ENCODE data around the gene TENM4.

The TENM4 gene

DNA sequence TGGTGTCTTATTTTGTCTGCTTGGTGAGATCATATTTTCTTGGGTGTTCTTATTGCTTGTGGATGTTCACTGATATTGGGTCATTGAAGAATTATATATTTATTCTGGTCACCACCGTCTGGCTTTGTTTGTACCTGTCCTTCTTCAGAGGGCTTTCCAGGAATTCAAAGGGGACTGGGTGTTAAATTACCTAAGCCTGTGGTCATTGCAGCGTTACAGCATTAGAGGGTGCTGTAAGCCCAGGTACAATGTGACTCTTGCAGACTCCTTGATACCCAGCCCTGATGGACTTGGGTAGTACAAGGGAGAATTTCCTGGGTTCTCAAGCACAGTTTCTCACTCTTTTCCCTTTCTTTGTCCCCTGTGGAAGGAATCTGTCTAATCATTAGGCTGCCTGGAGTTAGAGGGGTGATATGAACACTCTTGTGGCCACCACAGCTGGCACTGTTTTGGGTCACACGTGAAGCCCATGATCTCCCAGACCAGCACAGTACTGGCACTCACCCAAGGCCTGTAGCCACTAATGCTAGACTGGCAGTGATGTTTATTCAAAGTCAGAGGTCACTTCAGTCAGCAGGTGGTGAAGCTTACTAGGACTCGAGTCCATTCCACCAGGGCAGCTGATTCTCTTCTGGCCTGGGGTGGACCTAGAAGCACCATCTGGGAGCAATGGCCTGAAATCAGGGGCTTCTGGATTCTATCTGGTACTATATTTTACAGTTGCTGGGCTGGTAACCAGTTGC lies 810.1 kb downstream of the TENM4 start:
- H3K27ac ChIP-seq (replicated peaks; ENCODE audit: low read length): no peak overlapping the region
- no peak overlapping the region for H4K91ac ChIP-seq (ENCODE audit: low read depth, low read length, poor library complexity)
- no peaks in the 10 kb centered on the region for H3K79me1 ChIP-seq (ENCODE audit: low read depth, low read length)
- no peak overlapping the region for H2BK120ac ChIP-seq (ENCODE audit: low read depth, low read length)
- no peak overlapping the region for H2AK5ac ChIP-seq (ENCODE audit: low read depth, low read length)
- no peak overlapping the region for H3K4ac ChIP-seq (ENCODE audit: low read length)
- H2BK12ac ChIP-seq (ENCODE audit: low read length): no peak overlapping the region
- no peaks in the 10 kb centered on the region for H3K27me3 ChIP-seq (ENCODE audit: control insufficient read depth in 3 of 3, insufficient read depth in 3 of 3, low read depth in 1 of 3, low read length in 3 of 3)
- H3K9me3 ChIP-seq (replicated peaks in 1 of 2; ENCODE audit: control insufficient read depth in 2 of 2, insufficient read depth in 1 of 2, low read depth in 1 of 2, low read length in 2 of 2): peaks cover 10 to 16% of the 10 kb centered on the region in 2 donors
- no peaks in the 10 kb centered on the region for H3K4me1 ChIP-seq (ENCODE audit: control insufficient read depth in 2 of 2, insufficient read depth in 1 of 2, low read depth in 1 of 2, low read length in 2 of 2)
- H4K8ac ChIP-seq (ENCODE audit: low read depth, low read length): no peak overlapping the region
- H3K23ac ChIP-seq (ENCODE audit: low read depth, low read length, poor library complexity): no peak overlapping the region
- H2BK5ac ChIP-seq (ENCODE audit: low read length): no peak overlapping the region
- H3K36me3 ChIP-seq (replicated peaks in 1 of 2; ENCODE audit: control insufficient read depth in 2 of 2, insufficient read depth in 2 of 2, low read length in 2 of 2): no peaks in the 10 kb centered on the region
- no peak overlapping the region for H3K18ac ChIP-seq (ENCODE audit: low read length)
- H3K4me2 ChIP-seq (ENCODE audit: insufficient read depth, low read length, poor library complexity, severe bottlenecking): no peak overlapping the region
- no peak overlapping the region for H3K4me3 ChIP-seq (ENCODE audit: low read length in 2 of 2)
- no peak for DNase-seq (ENCODE audit: low spot score)
- H2BK15ac ChIP-seq (ENCODE audit: low read length): no peak overlapping the region
- H2AFZ ChIP-seq (ENCODE audit: low read length): no peak overlapping the region
- no peak overlapping the region for H3K14ac ChIP-seq (ENCODE audit: low read length)
- H3K9ac ChIP-seq (ENCODE audit: low read depth, low read length, poor library complexity): no peak overlapping the region
- WGBS, 2 donors (ENCODE audit: extremely low coverage in 2 of 2, insufficient read length in 2 of 2, insufficient replicate concordance in 1 of 2): no CpG with 5 or more reads among the region's 4 CpGs

DNA sequence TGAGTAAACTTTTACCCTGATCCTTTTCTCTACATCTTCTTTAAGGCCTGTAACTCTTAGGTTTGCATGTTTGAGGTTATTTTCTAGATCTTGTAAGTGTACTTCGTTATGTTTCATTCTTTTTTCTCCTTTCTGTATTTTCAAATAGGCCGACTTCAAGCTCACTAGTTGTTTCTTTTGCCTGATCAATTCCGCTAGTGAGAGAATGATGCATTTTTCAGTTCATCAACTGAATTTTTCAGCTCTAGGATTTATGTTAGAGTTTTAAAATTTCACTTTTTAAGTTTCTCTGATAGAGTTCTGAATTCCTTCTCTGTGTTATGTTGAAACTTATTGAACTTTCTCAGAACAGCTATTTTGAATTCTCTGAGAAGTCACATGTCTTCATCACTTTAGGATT lies 810.7 kb downstream of the TENM4 start:
- no peak overlapping the region for H2BK12ac ChIP-seq (ENCODE audit: low read length)
- no peak overlapping the region for H2BK5ac ChIP-seq (ENCODE audit: low read length)
- H3K36me3 ChIP-seq (replicated peaks in 1 of 2; ENCODE audit: control insufficient read depth in 2 of 2, insufficient read depth in 2 of 2, low read length in 2 of 2): no peaks in the 10 kb centered on the region
- H3K9ac ChIP-seq (ENCODE audit: low read depth, low read length, poor library complexity): no peak overlapping the region
- no peak overlapping the region for H3K14ac ChIP-seq (ENCODE audit: low read length)
- H2AK5ac ChIP-seq (ENCODE audit: low read depth, low read length): no peak overlapping the region
- no peak overlapping the region for H3K18ac ChIP-seq (ENCODE audit: low read length)
- no CpG with 5 or more reads among the region's 3 CpGs for WGBS, 2 donors (ENCODE audit: extremely low coverage in 2 of 2, insufficient read length in 2 of 2, insufficient replicate concordance in 1 of 2)
- no peak overlapping the region for H3K4me3 ChIP-seq (ENCODE audit: low read length in 2 of 2)
- peaks cover 10 to 16% of the 10 kb centered on the region in 2 donors for H3K9me3 ChIP-seq (replicated peaks in 1 of 2; ENCODE audit: control insufficient read depth in 2 of 2, insufficient read depth in 1 of 2, low read depth in 1 of 2, low read length in 2 of 2)
- H3K27ac ChIP-seq (replicated peaks; ENCODE audit: low read length): no peak overlapping the region
- no peak overlapping the region for H2BK120ac ChIP-seq (ENCODE audit: low read depth, low read length)
- no peak for DNase-seq (ENCODE audit: low spot score)
- H3K4ac ChIP-seq (ENCODE audit: low read length): no peak overlapping the region
- H4K8ac ChIP-seq (ENCODE audit: low read depth, low read length): no peak overlapping the region
- no peak overlapping the region for H3K23ac ChIP-seq (ENCODE audit: low read depth, low read length, poor library complexity)
- H3K4me1 ChIP-seq (ENCODE audit: control insufficient read depth in 2 of 2, insufficient read depth in 1 of 2, low read depth in 1 of 2, low read length in 2 of 2): no peaks in the 10 kb centered on the region
- no peak overlapping the region for H4K91ac ChIP-seq (ENCODE audit: low read depth, low read length, poor library complexity)
- no peaks in the 10 kb centered on the region for H3K79me1 ChIP-seq (ENCODE audit: low read depth, low read length)
- H3K4me2 ChIP-seq (ENCODE audit: insufficient read depth, low read length, poor library complexity, severe bottlenecking): no peak overlapping the region
- H2AFZ ChIP-seq (ENCODE audit: low read length): no peak overlapping the region
- H3K27me3 ChIP-seq (ENCODE audit: control insufficient read depth in 3 of 3, insufficient read depth in 3 of 3, low read depth in 1 of 3, low read length in 3 of 3): no peaks in the 10 kb centered on the region
- no peak overlapping the region for H2BK15ac ChIP-seq (ENCODE audit: low read length)

DNA sequence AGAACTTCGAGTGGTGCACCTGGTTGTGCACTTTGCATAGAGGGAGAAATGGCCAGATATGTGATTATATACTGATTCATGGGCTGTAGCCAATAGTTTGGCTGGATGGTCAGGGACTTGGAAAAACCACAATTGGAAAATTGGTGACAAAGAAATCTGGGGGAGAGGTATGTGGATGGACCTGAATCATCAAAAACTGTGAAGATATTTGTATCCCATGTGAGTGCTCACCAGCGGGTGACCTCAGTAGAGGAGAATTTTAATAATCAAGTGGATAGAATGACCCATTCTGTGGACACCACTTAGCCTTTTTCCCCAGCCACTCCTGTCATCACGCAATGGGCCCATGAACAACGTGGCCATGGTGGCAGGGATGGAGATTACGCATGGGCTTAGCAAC lies 818.2 kb downstream of the TENM4 start:
- no peak for DNase-seq (ENCODE audit: low spot score)
- Histone ChIP-seq H3K4me3 (ENCODE audit: low read length in 2 of 2) (no peak overlapping the region), H4K91ac (ENCODE audit: low read depth, low read length, poor library complexity) (no peak overlapping the region), H2BK120ac (ENCODE audit: low read depth, low read length) (no peak overlapping the region), H3K4me2 (ENCODE audit: insufficient read depth, low read length, poor library complexity, severe bottlenecking) (no peak overlapping the region), H3K23ac (ENCODE audit: low read depth, low read length, poor library complexity) (no peak overlapping the region), H2AK5ac (ENCODE audit: low read depth, low read length) (no peak overlapping the region), H2BK5ac (ENCODE audit: low read length) (no peak overlapping the region), H3K27ac (replicated peaks; ENCODE audit: low read length) (no peak overlapping the region), H2BK12ac (ENCODE audit: low read length) (no peak overlapping the region), H2BK15ac (ENCODE audit: low read length) (no peak overlapping the region), H3K4ac (ENCODE audit: low read length) (no peak overlapping the region), H3K79me1 (ENCODE audit: low read depth, low read length) (no peaks in the 10 kb centered on the region), H3K18ac (ENCODE audit: low read length) (no peak overlapping the region), H3K27me3 (ENCODE audit: control insufficient read depth in 3 of 3, insufficient read depth in 3 of 3, low read depth in 1 of 3, low read length in 3 of 3) (no peaks in the 10 kb centered on the region), H3K9ac (ENCODE audit: low read depth, low read length, poor library complexity) (no peak overlapping the region), H2AFZ (ENCODE audit: low read length) (no peak overlapping the region), H3K36me3 (replicated peaks in 1 of 2; ENCODE audit: control insufficient read depth in 2 of 2, insufficient read depth in 2 of 2, low read length in 2 of 2) (no peaks in the 10 kb centered on the region), H4K8ac (ENCODE audit: low read depth, low read length) (no peak overlapping the region), H3K9me3 (replicated peaks in 1 of 2; ENCODE audit: control insufficient read depth in 2 of 2, insufficient read depth in 1 of 2, low read depth in 1 of 2, low read length in 2 of 2) (peaks cover 1 to 2% of the 10 kb centered on the region in 2 donors), H3K14ac (ENCODE audit: low read length) (no peak overlapping the region), H3K4me1 (ENCODE audit: control insufficient read depth in 2 of 2, insufficient read depth in 1 of 2, low read depth in 1 of 2, low read length in 2 of 2) (no peaks in the 10 kb centered on the region)
- WGBS, 2 donors (ENCODE audit: extremely low coverage in 2 of 2, insufficient read length in 2 of 2, insufficient replicate concordance in 1 of 2): no CpG with 5 or more reads among the region's 5 CpGs

DNA sequence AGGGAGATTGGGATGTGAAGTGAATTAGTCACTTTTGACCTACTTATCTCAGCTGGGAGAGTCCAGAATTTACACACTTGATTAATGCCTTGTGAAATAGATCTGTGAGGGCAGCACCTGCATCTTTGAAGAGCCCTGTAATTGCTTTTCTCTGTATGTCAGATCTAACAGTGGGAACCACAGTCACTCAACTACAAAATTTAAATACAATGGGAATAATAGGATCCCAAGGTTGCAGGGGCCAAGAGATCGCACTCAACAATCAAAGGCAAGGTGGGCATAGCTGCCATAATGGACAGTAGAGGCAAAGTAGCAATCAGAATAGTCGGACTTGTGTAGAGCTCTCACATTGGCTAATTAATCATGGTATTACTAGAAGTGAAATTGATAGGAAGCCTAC lies 820.7 kb downstream of the TENM4 start:
- no peaks in the 10 kb centered on the region for H3K27me3 ChIP-seq (ENCODE audit: control insufficient read depth in 3 of 3, insufficient read depth in 3 of 3, low read depth in 1 of 3, low read length in 3 of 3)
- H3K18ac ChIP-seq (ENCODE audit: low read length): no peak overlapping the region
- no peak overlapping the region for H2BK120ac ChIP-seq (ENCODE audit: low read depth, low read length)
- no peak overlapping the region for H4K8ac ChIP-seq (ENCODE audit: low read depth, low read length)
- no peak overlapping the region for H3K14ac ChIP-seq (ENCODE audit: low read length)
- H3K23ac ChIP-seq (ENCODE audit: low read depth, low read length, poor library complexity): no peak overlapping the region
- no peak overlapping the region for H2BK5ac ChIP-seq (ENCODE audit: low read length)
- no peak overlapping the region for H4K91ac ChIP-seq (ENCODE audit: low read depth, low read length, poor library complexity)
- no peak overlapping the region for H2AK5ac ChIP-seq (ENCODE audit: low read depth, low read length)
- no peak overlapping the region for H3K4ac ChIP-seq (ENCODE audit: low read length)
- H3K4me1 ChIP-seq (ENCODE audit: control insufficient read depth in 2 of 2, insufficient read depth in 1 of 2, low read depth in 1 of 2, low read length in 2 of 2): no peaks in the 10 kb centered on the region
- no peak overlapping the region for H3K4me3 ChIP-seq (ENCODE audit: low read length in 2 of 2)
- H3K79me1 ChIP-seq (ENCODE audit: low read depth, low read length): no peaks in the 10 kb centered on the region
- no CpG with 5 or more reads among the region's 2 CpGs for WGBS, 2 donors (ENCODE audit: extremely low coverage in 2 of 2, insufficient read length in 2 of 2, insufficient replicate concordance in 1 of 2)
- peaks cover 1 to 2% of the 10 kb centered on the region in 2 donors for H3K9me3 ChIP-seq (replicated peaks in 1 of 2; ENCODE audit: control insufficient read depth in 2 of 2, insufficient read depth in 1 of 2, low read depth in 1 of 2, low read length in 2 of 2)
- no peak overlapping the region for H3K27ac ChIP-seq (replicated peaks; ENCODE audit: low read length)
- DNase-seq (ENCODE audit: low spot score): no peak
- no peak overlapping the region for H2BK12ac ChIP-seq (ENCODE audit: low read length)
- H3K4me2 ChIP-seq (ENCODE audit: insufficient read depth, low read length, poor library complexity, severe bottlenecking): no peak overlapping the region
- no peaks in the 10 kb centered on the region for H3K36me3 ChIP-seq (replicated peaks in 1 of 2; ENCODE audit: control insufficient read depth in 2 of 2, insufficient read depth in 2 of 2, low read length in 2 of 2)
- no peak overlapping the region for H3K9ac ChIP-seq (ENCODE audit: low read depth, low read length, poor library complexity)
- no peak overlapping the region for H2BK15ac ChIP-seq (ENCODE audit: low read length)
- no peak overlapping the region for H2AFZ ChIP-seq (ENCODE audit: low read length)
